Endothelial cell of umbilical vein (primary cell): ENCODE measurements around the gene MYEOV. TPM values are rescaled to one million over a fixed set of nuclear protein-coding genes. Genes with fewer than 3 reads are reported as not detected.

Experiments
- BruUV-seq: library from RNA; stranded (reverse); fragments of 400-500 nt; replicated peaks from 2 replicates; lab custom pipeline; 2021; lab: Mats Ljungman, UMichigan
- CTCF ChIA-PET: fragments of 300-600, 350-600 bp; sonication (Branson Sonifier 250); formaldehyde crosslinking; loops from one replicate; lab custom pipeline; 2021; ENCODE audit warnings: antibody characterized with exemption, inconsistent platforms; lab: Charles Lee
- POLR2A ChIA-PET: fragments of 300-600, 350-600 bp; sonication (Branson Sonifier 250); formaldehyde crosslinking; loops from one replicate; lab custom pipeline; 2021; ENCODE audit warnings: antibody characterized with exemption, inconsistent platforms; lab: Charles Lee
- DNase-seq: peaks from one replicate; pipeline ENCODE4 v3.0.0-alpha.2; 2011; ENCODE audit warnings: low read depth, low spot score
- FAIRE-seq: peaks from 2 replicates; lab custom pipeline; 2011; peaks lifted over from hg19 to GRCh38; lab: Jason Lieb, UNC
- H2AFZ ChIP-seq: 2 replicates; pipeline ENCODE4 v1.6.0; 2012; ENCODE audit warnings: low read depth, low read length, control low read depth, inconsistent platforms
- H3K27ac ChIP-seq: 2 replicates; pipeline ENCODE4 v1.5.1; 2011; ENCODE audit warnings: low read depth, mild to moderate bottlenecking, control low read depth, low read length, moderate library complexity; ENCODE audit not compliant: insufficient read depth
- H3K27me3 ChIP-seq, 2 experiments: 2 replicates each; pipeline versions ENCODE4 v1.6.0 to v1.6.1; 2011; ENCODE audit warnings: low read length in 2 of 2, mixed read lengths in 1 of 2; ENCODE audit not compliant: control insufficient read depth in 2 of 2, insufficient read depth in 2 of 2
- H3K36me3 ChIP-seq, 2 experiments: 2 replicates in 1 of 2; 3 replicates in 1 of 2; pipeline ENCODE4 v1.5.1; 2011; ENCODE audit warnings: low read length in 2 of 2, mild to moderate bottlenecking in 1 of 2, moderate library complexity in 1 of 2; ENCODE audit not compliant: control insufficient read depth in 2 of 2, insufficient read depth in 2 of 2; ENCODE audit errors: extremely low read depth in 1 of 2
- H3K4me1 ChIP-seq: 3 replicates; pipeline ENCODE4 v1.5.1; 2011; ENCODE audit warnings: mild to moderate bottlenecking, low read length; ENCODE audit not compliant: control insufficient read depth, insufficient read depth; ENCODE audit errors: extremely low read depth
- H3K4me2 ChIP-seq: 2 replicates; pipeline ENCODE4 v1.6.1; 2011; ENCODE audit warnings: low read length, control low read depth, mixed read lengths; ENCODE audit not compliant: insufficient read depth
- H3K4me3 ChIP-seq, 3 experiments: fragments of 200-600 bp in 1 of 3; sonication (generic), shearing (Covaris generic) in 1 of 3; replicated peaks in 1 of 3; 2 replicates each; pipeline ENCODE4 v1.5.1; 2011 to 2016; ENCODE audit warnings: control low read depth in 3 of 3, low read length in 3 of 3, mild to moderate bottlenecking in 2 of 3, inconsistent platforms in 1 of 3, low read depth in 1 of 3, moderate library complexity in 1 of 3; ENCODE audit not compliant: insufficient read depth in 1 of 3
- H3K79me2 ChIP-seq: 2 replicates; pipeline ENCODE4 v1.6.0; 2012; ENCODE audit warnings: low read length, inconsistent platforms; ENCODE audit not compliant: control insufficient read depth, insufficient read depth
- H3K9ac ChIP-seq: replicated peaks from 2 replicates; pipeline ENCODE3; 2011; ENCODE audit warnings: low read length, control low read depth; ENCODE audit not compliant: insufficient read depth; ENCODE audit errors: extremely low read depth
- H3K9me1 ChIP-seq: replicated peaks from 3 replicates; pipeline ENCODE4 v1.6.0; 2011; ENCODE audit warnings: mild to moderate bottlenecking, low read length; ENCODE audit not compliant: control insufficient read depth, insufficient read depth; ENCODE audit errors: extremely low read depth
- H3K9me3 ChIP-seq: replicated peaks from 2 replicates; pipeline ENCODE4 v1.5.1; 2012; ENCODE audit warnings: low read length, inconsistent platforms; ENCODE audit not compliant: control insufficient read depth, insufficient read depth
- H4K20me1 ChIP-seq: replicated peaks from 2 replicates; pipeline ENCODE3; 2011; ENCODE audit warnings: mild to moderate bottlenecking, low read length; ENCODE audit not compliant: control insufficient read depth, insufficient read depth; ENCODE audit errors: extremely low read depth
- FOS ChIP-seq: IDR thresholded peaks from 2 replicates; pipeline ENCODE4 v1.6.1; 2011; ENCODE audit warnings: mild to moderate bottlenecking, low read length, moderate library complexity, borderline replicate concordance; ENCODE audit not compliant: insufficient read depth
- GATA2 ChIP-seq: IDR thresholded peaks from 2 replicates; pipeline ENCODE4 v1.7.0; 2011; ENCODE audit warnings: low read depth, mild to moderate bottlenecking, moderate library complexity, mixed read lengths, low read length; ENCODE audit not compliant: insufficient read length, insufficient read depth
- JUN ChIP-seq: IDR thresholded peaks from 2 replicates; pipeline ENCODE4 v1.6.1; 2011; ENCODE audit warnings: borderline replicate concordance, low read depth; ENCODE audit not compliant: insufficient read length, insufficient read depth
- MYC ChIP-seq: IDR thresholded peaks from one replicate; pipeline ENCODE4 v1.6.1; 2011; ENCODE audit warnings: mild to moderate bottlenecking, low read depth, low read length
- POLR2A ChIP-seq: IDR thresholded peaks from 2 replicates; pipeline ENCODE4 v1.6.1; 2012; ENCODE audit warnings: low read depth, mild to moderate bottlenecking, control low read depth, low read length
- POLR2AphosphoS5 ChIP-seq: IDR thresholded peaks from 2 replicates; pipeline ENCODE4 v1.6.1; 2012; ENCODE audit warnings: low read depth, mild to moderate bottlenecking, control low read depth, low read length, moderate library complexity; ENCODE audit not compliant: insufficient read depth
- dilution Hi-C: fragments of 300-500 bp; cut with MboI; formaldehyde crosslinking; loops from one replicate; pipeline ENCODE4 v1.15.0; 2019; ENCODE audit warnings: low sequenced_read_pairs; ENCODE audit not compliant: extremely low pct_ligation_motif_present
- intact Hi-C: fragments of 100-400 bp; cut with micrococcal nuclease; formaldehyde crosslinking; loops from one replicate; pipeline ENCODE4 v1.10.0; 2022
- polyA plus RNA-seq, 4 experiments: library from polyadenylated mRNA; depleted of rRNA in 3 of 4; stranded (reverse) in 3 of 4; unstranded in 1 of 4; fragments of >200 nt; gene quantifications; 2 replicates each; pipeline versions ENCODE4 v1.2.1 to v1.2.3, GENCODE V29; 2011 to 2012; ENCODE audit warnings: missing spikeins in 1 of 4
- total RNA-seq: library from RNA; stranded (reverse); gene quantifications from 2 replicates; pipeline ENCODE4 v1.2.3, GENCODE V29; 2021
- TF ChIP-seq, protein P1 (sequence below), 2 donors: IDR thresholded peaks; 1 replicate in 1 of 2; 2 replicates in 1 of 2; pipeline ENCODE4 v1.5.1; 2011; ENCODE audit warnings: low read length in 2 of 2, mild to moderate bottlenecking in 2 of 2, moderate library complexity in 2 of 2, control low read depth in 1 of 2, inconsistent platforms in 1 of 2, low read depth in 1 of 2; ENCODE audit not compliant: insufficient read depth in 1 of 2; ENCODE audit errors: extremely low read depth in 1 of 2

Gene MYEOV
- total and polyA plus RNA-seq, 2 donors (not counting 3 experiments of a cell fraction or from before 2014, with no cell fraction given): 3.8 to 14.4 TPM

DNA sequence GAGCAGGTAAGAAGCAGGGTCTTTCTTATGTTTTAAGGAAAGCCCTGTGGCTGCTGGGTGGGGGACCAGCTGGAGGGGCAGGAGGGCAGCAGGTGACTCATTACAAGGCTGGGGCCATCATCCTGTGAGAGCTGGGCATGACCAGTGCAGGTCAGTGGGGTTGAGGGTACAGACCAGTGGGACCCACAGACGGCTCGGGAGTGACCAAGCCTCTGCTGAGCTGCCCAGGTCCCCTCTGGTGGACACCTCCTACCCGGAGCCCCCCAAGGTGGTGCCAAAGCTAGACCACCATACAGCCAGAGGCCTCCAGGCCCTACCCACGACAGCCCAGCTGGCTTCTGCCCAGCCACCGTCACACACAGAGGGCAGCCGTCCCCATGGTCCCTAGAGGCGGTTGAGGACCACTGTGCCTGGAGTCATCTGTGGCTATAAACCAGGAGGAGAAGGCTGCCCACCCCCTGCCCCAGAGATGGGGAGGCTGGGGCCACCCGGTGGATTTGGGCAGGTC is 670 bp downstream of the MYEOV start:
- Histone ChIP-seq H3K4me1 (peaks cover 43% of the 10 kb centered on the region), H2AFZ (no peak overlapping the region), H3K9ac (no peak overlapping the region), H3K9me1 (no peaks in the 10 kb centered on the region), H3K4me2 (peak overlapping the region; percentile 12), H3K27ac (peak overlapping the region; percentile 27), H4K20me1 (no peaks in the 10 kb centered on the region), H3K27me3 (no peaks in the 10 kb centered on the region), H3K36me3 (no peaks in the 10 kb centered on the region), H3K79me2 (peaks cover 34% of the 10 kb centered on the region), H3K4me3 (no peak overlapping the region), H3K9me3 (no peaks in the 10 kb centered on the region)
- FAIRE-seq (peak; percentile 28), DNase-seq (no peak)
- dilution Hi-C loops (no loop called here), intact Hi-C loops (loop anchor here (10.0 kb wide), 1 partner anchor 190 kb away; no protein-coding TSS in a partner anchor)
- TF ChIP-seq POLR2AphosphoS5: no peak
- TF ChIP-seq, protein P1, sequence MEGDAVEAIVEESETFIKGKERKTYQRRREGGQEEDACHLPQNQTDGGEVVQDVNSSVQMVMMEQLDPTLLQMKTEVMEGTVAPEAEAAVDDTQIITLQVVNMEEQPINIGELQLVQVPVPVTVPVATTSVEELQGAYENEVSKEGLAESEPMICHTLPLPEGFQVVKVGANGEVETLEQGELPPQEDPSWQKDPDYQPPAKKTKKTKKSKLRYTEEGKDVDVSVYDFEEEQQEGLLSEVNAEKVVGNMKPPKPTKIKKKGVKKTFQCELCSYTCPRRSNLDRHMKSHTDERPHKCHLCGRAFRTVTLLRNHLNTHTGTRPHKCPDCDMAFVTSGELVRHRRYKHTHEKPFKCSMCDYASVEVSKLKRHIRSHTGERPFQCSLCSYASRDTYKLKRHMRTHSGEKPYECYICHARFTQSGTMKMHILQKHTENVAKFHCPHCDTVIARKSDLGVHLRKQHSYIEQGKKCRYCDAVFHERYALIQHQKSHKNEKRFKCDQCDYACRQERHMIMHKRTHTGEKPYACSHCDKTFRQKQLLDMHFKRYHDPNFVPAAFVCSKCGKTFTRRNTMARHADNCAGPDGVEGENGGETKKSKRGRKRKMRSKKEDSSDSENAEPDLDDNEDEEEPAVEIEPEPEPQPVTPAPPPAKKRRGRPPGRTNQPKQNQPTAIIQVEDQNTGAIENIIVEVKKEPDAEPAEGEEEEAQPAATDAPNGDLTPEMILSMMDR (IDR thresholded peaks at IDR 0.05; ENCODE audit: extremely low read depth in 1 of 2, insufficient read depth in 1 of 2, low read depth in 1 of 2, low read length in 2 of 2): no peak
- TF ChIP-seq MYC: no peak
- no peak for TF ChIP-seq POLR2A
- TF ChIP-seq JUN: no peak
- no peak for TF ChIP-seq GATA2
- no peak for TF ChIP-seq FOS
- no TSS peak for BruUV-seq
- CTCF ChIA-PET: interaction anchor here (1.5 to 3.6 kb wide), 9 partner anchors 18 to 376 kb away, joined by 5 to 56 read pairs (median 14); no protein-coding TSS in a partner anchor
- POLR2A ChIA-PET: interaction anchor here (0.7 to 1.0 kb wide), 2 partner anchors 55 to 344 kb away, joined by 3 read pairs; no protein-coding TSS in a partner anchor
